ENCODE measurements around the gene STIM1.

The STIM1 gene

GRCh38 chr11:3939211-3939610 lies 83.7 kb downstream of the STIM1 start:
- intact Hi-C loops (cut with DNase I): no loop called here
- no peak for DNase-seq

GRCh38 chr11:3939651-3940190 lies 84.3 kb downstream of the STIM1 start:
- no peak for DNase-seq
- intact Hi-C loops (cut with DNase I): no loop called here

GRCh38 chr11:3942160-3942955 lies 86.9 kb downstream of the STIM1 start:
- DNase-seq: no peak
- intact Hi-C loops (cut with DNase I): no loop called here

- intact Hi-C loops (cut with DNase I): no loop called here
Observed at GRCh38 chr11:3942956-3943497, 87.6 kb downstream of the STIM1 start.

GRCh38 chr11:3944198-3944597 lies 88.7 kb downstream of the STIM1 start:
- DNase-seq: peak in 2 of 10 donors; percentile 5 to 21
- intact Hi-C loops (cut with DNase I): no loop called here

More at GRCh38 chr11:3942956-3943497, 87.6 kb downstream of the STIM1 start:
- DNase-seq: no peak

- DNase-seq: no peak
- intact Hi-C loops (cut with DNase I): no loop called here
Observed at GRCh38 chr11:3946455-3947017, 91.1 kb downstream of the STIM1 start.

GRCh38 chr11:3947061-3947460 lies 91.6 kb downstream of the STIM1 start:
- intact Hi-C loops (cut with DNase I): no loop called here
- DNase-seq: no peak

GRCh38 chr11:3949125-3949524 lies 93.7 kb downstream of the STIM1 start:
- intact Hi-C loops (cut with DNase I): no loop called here
- no peak for DNase-seq

- no peak for DNase-seq
- intact Hi-C loops (cut with DNase I): no loop called here
Observed at GRCh38 chr11:3950996-3951660, 95.7 kb downstream of the STIM1 start.

GRCh38 chr11:3952715-3953114 lies 97.3 kb downstream of the STIM1 start:
- intact Hi-C loops (cut with DNase I): no loop called here

GRCh38 chr11:3953327-3953726 lies 97.9 kb downstream of the STIM1 start:
- DNase-seq: no peak
- intact Hi-C loops (cut with DNase I): no loop called here

More at GRCh38 chr11:3952715-3953114, 97.3 kb downstream of the STIM1 start:
- no peak for DNase-seq

- DNase-seq: no peak
- intact Hi-C loops (cut with DNase I): no loop called here
Observed at GRCh38 chr11:3954448-3955298, 99.2 kb downstream of the STIM1 start.

- DNase-seq: no peak
- intact Hi-C loops (cut with DNase I): no loop called here
Observed at GRCh38 chr11:3955299-3955665, 99.8 kb downstream of the STIM1 start.

GRCh38 chr11:3956038-3956437 lies 100.6 kb downstream of the STIM1 start:
- intact Hi-C loops (cut with DNase I): no loop called here
- no peak for DNase-seq

GRCh38 chr11:3956748-3957147 lies 101.3 kb downstream of the STIM1 start:
- DNase-seq: no peak
- intact Hi-C loops (cut with DNase I): no loop called here

GRCh38 chr11:3957437-3957836 lies 102.0 kb downstream of the STIM1 start:
- no peak for DNase-seq
- intact Hi-C loops (cut with DNase I): no loop called here

GRCh38 chr11:3958281-3958680 lies 102.8 kb downstream of the STIM1 start:
- no peak for DNase-seq
- intact Hi-C loops (cut with DNase I): no loop called here

- intact Hi-C loops (cut with DNase I): no loop called here
- no peak for DNase-seq
Observed at GRCh38 chr11:3959015-3959902, 103.8 kb downstream of the STIM1 start.

GRCh38 chr11:3959903-3960265 lies 104.4 kb downstream of the STIM1 start:
- DNase-seq: no peak
- intact Hi-C loops (cut with DNase I): no loop called here
